Stimulated activated CD4-positive, alpha-beta T cell treated with anti-CD3 and anti-CD28 coated beads, Interleukin-12 subunit alpha, Interleukin-12 subunit beta, amount 100 ng/mL, for 48 hours (primary cell): ENCODE measurements around the gene CASZ1.

ENCODE experiments used
- DNase-seq, 3 donors: peaks; one replicate each; pipeline ENCODE4 v3.0.0-alpha.2; 2020; ENCODE audit warnings: low read depth in 2 of 3, low spot score in 1 of 3

The CASZ1 gene

GRCh38 chr1:10796029-10796944, at the start of gene CASZ1:
TSS of gene CASZ1 (minus strand) at chr1:10796646. CDS start at chr1:10693889, 102,757 bp downstream.
- DNase-seq: no peak

- no peak for DNase-seq
Measured at GRCh38 chr1:10843697-10844096, 47.3 kb upstream of the CASZ1 start.

- no peak for DNase-seq
Measured at GRCh38 chr1:10841118-10841517, 44.7 kb upstream of the CASZ1 start.

- DNase-seq: no peak
Measured at GRCh38 chr1:10839188-10839770, 42.8 kb upstream of the CASZ1 start.

GRCh38 chr1:10838541-10838940, 42.1 kb upstream of the CASZ1 start:
- DNase-seq: no peak

GRCh38 chr1:10836726-10837125, 40.3 kb upstream of the CASZ1 start:
- no peak for DNase-seq

- DNase-seq: no peak
Measured at GRCh38 chr1:10835822-10836421, 39.5 kb upstream of the CASZ1 start.

GRCh38 chr1:10835421-10835820, 39.0 kb upstream of the CASZ1 start:
- no peak for DNase-seq

- DNase-seq: no peak
Measured at GRCh38 chr1:10834770-10835412, 38.4 kb upstream of the CASZ1 start.

GRCh38 chr1:10833630-10834557, 37.4 kb upstream of the CASZ1 start:
- no peak for DNase-seq

- DNase-seq: no peak
Measured at GRCh38 chr1:10832703-10833102, 36.3 kb upstream of the CASZ1 start.

- DNase-seq: no peak
Measured at GRCh38 chr1:10830961-10831668, 34.7 kb upstream of the CASZ1 start.

GRCh38 chr1:10829965-10830515, 33.6 kb upstream of the CASZ1 start:
- no peak for DNase-seq

GRCh38 chr1:10829067-10829818, 32.8 kb upstream of the CASZ1 start:
- DNase-seq: no peak

GRCh38 chr1:10827377-10828333, 31.2 kb upstream of the CASZ1 start:
- DNase-seq: no peak

- no peak for DNase-seq
Measured at GRCh38 chr1:10825592-10825991, 29.1 kb upstream of the CASZ1 start.

GRCh38 chr1:10824821-10825540, 28.5 kb upstream of the CASZ1 start:
- no peak for DNase-seq
